Breast epithelium (tissue), 3 donors: ENCODE measurements around the gene RASA3.

Source experiments
- POLR2AphosphoS5 ChIP-seq, 3 donors: sonication (generic); formaldehyde crosslinking; IDR thresholded peaks; one replicate each; pipeline ENCODE4 v1.6.1; 2017; ENCODE audit warnings: antibody characterized with exemption in 3 of 3
- TF ChIP-seq, protein P1 (sequence below), 3 donors: fragments of 450-650 bp; IDR thresholded peaks; one replicate each; pipeline ENCODE4 v1.5.1; 2016 to 2017; ENCODE audit warnings: antibody characterized with exemption in 3 of 3, mild to moderate bottlenecking in 3 of 3, moderate library complexity in 3 of 3

DNA sequence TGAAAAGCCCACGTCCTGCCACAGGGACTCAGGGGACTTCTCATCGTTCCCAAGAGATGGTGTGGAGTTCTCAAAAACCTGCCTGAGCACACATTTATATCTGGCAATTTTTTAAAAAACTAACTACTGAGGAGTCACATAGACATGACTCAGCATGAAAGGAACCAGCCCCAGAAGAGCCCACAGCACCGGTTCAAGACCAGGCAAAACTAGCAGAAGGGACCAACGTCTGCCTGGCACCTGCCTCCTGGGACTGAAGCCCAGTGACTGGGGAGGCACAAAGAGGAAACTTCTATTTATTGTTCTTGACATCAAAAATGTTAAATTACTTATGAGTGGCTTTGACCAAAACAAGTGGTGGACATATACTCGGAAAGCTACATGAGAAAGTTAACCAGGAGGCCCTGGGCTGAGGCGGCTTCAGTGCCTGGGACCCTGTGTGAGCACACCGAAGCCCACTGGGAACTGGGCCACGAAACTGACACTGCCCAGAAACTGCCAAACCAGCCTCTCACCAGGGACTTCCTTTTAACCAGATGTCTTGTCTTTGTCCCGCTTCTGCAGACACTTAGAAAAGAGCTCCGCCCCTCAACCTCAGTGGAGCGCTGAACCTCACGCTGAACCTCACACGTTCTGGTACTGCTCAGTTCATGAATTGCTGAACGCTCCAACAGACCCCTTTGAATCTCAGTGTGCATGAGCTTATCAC is 184.2 kb downstream of the RASA3 start:
- TF ChIP-seq, protein P1, sequence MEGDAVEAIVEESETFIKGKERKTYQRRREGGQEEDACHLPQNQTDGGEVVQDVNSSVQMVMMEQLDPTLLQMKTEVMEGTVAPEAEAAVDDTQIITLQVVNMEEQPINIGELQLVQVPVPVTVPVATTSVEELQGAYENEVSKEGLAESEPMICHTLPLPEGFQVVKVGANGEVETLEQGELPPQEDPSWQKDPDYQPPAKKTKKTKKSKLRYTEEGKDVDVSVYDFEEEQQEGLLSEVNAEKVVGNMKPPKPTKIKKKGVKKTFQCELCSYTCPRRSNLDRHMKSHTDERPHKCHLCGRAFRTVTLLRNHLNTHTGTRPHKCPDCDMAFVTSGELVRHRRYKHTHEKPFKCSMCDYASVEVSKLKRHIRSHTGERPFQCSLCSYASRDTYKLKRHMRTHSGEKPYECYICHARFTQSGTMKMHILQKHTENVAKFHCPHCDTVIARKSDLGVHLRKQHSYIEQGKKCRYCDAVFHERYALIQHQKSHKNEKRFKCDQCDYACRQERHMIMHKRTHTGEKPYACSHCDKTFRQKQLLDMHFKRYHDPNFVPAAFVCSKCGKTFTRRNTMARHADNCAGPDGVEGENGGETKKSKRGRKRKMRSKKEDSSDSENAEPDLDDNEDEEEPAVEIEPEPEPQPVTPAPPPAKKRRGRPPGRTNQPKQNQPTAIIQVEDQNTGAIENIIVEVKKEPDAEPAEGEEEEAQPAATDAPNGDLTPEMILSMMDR (IDR thresholded peaks at IDR 0.05): no peak
- TF ChIP-seq POLR2AphosphoS5 (IDR thresholded peaks at IDR 0.05): no peak
